GM18870 (cell line): ENCODE measurements around the gene UGGT2.
"Not testable (repeated sequence)": the region's sequence is repeated elsewhere in the genome, so short reads cannot be mapped to it uniquely, and the experiment has no call there.

Experiments
- ATAC-seq: cut with Tn5 transposase; IDR thresholded peaks from one replicate; pipeline ENCODE4 v1.9.1; 2021; ENCODE audit warnings: moderate library complexity; ENCODE audit not compliant: unreplicated experiment

The UGGT2 gene

GRCh38 chr13:95805921-95806320 is 247.3 kb downstream of the UGGT2 start:
- no peak for ATAC-seq

DNA sequence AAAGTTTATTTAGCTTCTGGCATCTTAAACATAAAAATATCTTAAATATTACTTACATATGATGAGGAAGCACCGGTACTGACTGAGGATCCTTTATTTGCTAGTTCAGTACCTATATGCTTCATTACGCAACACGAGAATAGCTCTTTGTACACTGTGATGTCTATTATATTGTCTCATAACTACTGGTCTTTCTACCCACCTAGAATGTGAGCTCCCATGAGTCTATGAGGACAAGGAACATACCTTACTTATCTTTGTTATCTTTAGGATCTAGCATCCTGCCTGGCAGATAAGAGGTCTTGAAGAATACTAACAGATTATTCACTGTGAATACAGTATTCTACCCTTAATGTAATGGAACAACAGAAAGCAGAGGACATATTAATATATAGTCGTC is 251.4 kb downstream of the UGGT2 start:
- ATAC-seq, result no peak

DNA sequence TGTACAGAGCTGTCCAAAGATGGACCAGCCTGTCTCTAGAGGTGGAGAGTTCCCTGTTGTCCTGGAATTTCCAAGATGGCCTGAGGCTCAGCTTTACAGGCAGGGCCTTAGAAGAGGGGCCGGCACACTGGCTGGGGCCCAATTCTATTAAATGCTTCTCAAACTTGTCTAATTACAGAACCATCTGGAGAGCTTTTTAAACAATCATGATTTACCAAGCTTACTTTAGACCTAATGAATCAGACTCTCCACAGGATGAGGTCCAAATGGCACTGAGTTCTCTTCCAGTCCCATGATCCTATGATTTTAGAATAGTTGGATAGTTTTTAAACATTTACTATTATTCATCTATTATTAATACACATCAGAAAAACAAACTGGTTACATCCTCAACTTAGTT is 252.8 kb downstream of the UGGT2 start:
- ATAC-seq, result no peak

GRCh38 chr13:95797016-95797415 is 256.2 kb downstream of the UGGT2 start:
- no peak for ATAC-seq

DNA sequence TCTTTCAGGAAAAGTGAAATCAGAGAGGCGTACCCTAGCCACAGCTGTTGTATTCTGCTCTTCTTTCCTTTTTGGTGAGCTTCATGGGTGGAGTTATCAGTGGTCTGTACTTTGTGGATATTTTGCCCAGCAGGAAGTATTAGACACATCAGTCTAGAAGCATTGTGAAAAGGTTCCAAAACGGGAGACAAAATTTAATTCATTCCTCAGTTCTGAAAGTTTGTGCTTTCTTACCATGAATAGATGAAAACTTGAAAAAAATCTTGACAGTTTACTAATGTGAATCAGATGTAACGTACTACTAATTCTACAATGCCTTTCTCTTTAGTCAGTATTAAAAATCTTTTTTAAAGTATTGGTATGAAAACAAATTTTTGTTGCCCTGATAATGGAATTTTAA is 259.4 kb downstream of the UGGT2 start:
- ATAC-seq, result no peak

- ATAC-seq, result no peak
These were observed 260.1 kb downstream of the UGGT2 start for GRCh38 chr13:95793018-95793555.

DNA sequence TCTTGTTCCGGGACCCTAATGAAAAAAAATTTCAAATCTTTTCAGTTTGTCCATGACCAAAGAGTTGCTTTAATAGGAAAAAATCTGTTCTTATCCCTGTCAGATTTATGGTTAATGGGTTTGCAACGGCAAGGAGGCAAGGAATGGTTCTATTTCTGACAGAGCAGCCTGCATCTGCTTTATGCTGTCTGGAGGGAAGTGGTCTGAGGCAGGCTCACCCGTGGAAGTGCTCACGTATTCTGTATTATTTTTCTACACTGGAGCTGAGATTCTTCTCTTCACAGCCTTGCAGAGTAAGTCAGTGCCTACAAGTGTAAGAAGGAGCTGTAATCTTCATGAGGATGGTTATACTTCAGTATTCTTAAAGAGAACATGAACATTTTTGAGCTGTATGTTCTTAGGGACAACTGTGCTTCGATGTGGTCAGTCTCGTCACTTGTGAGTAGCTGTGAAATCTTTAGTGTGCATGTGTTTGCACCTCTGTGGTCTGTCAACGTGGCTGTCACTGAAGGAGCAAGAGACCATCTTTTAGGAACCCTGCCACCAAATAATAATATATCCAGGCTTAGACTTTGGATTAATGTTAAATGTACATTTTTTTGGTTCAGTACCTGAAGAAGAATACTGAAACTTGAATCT is 262.0 kb downstream of the UGGT2 start:
- no peak for ATAC-seq

- ATAC-seq, result not testable (repeated sequence)
These were observed 263.9 kb downstream of the UGGT2 start for GRCh38 chr13:95789315-95789714.

- no peak for ATAC-seq
These were observed 265.1 kb downstream of the UGGT2 start for GRCh38 chr13:95788100-95788463.

GRCh38 chr13:95787356-95788099 is 265.7 kb downstream of the UGGT2 start:
- no peak for ATAC-seq

GRCh38 chr13:95784900-95785290 is 268.3 kb downstream of the UGGT2 start:
- ATAC-seq, result no peak

GRCh38 chr13:95784161-95784899 is 268.9 kb downstream of the UGGT2 start:
- ATAC-seq, result no peak

- ATAC-seq, result no peak
These were observed 269.5 kb downstream of the UGGT2 start for GRCh38 chr13:95783747-95784146.

- not testable (repeated sequence) for ATAC-seq
These were observed 271.3 kb downstream of the UGGT2 start for GRCh38 chr13:95781940-95782339.

GRCh38 chr13:95781016-95781415 is 272.2 kb downstream of the UGGT2 start:
- ATAC-seq, result no peak

DNA sequence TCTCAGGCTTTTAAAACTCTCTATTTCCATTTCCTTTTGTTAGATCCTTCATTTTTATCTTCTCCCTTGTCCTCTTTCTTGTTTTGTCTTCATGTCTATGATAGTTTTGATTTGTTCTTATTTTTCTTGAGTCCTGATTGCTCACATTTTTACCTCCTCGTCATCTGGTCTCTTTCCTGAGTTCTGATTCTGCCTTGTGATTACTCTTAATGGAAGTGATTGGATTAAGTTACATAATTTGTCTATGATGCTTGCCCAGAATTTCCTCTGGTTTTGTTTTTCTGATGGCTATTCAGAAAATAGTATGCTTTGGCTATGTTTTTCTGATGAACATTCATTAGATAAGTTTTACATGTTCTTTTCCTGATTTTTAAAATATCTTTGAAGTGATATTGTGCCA is 273.7 kb downstream of the UGGT2 start:
- ATAC-seq, result no peak

GRCh38 chr13:95771905-95772304 is 281.3 kb downstream of the UGGT2 start:
- ATAC-seq, result no peak

GRCh38 chr13:95763601-95764000 is 289.6 kb downstream of the UGGT2 start:
- no peak for ATAC-seq

GRCh38 chr13:95762626-95763025 is 290.6 kb downstream of the UGGT2 start:
- not testable (repeated sequence) for ATAC-seq

- ATAC-seq, result no peak
These were observed 297.1 kb downstream of the UGGT2 start for GRCh38 chr13:95756072-95756471.

DNA sequence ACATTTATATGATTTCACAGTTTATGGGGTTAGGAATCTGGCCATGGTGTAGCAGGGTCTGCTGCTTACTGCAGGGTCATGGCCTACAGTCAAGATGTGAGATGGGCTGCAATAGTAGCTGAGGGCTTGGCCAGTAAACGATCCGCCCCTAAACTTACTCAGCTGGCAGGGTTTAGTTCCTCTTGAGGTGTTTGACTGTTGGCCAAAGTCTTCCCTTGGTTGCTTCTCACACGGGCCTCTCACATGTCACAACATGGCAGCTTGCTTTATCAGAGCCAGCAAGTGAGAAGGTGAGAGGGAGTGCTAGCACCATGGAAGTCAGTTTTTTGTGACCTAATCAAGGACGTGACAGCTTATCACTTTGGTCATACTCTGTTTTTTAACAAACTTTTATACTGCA is 299.1 kb downstream of the UGGT2 start:
- ATAC-seq, result no peak

- no peak for ATAC-seq
These were observed 300.5 kb downstream of the UGGT2 start for GRCh38 chr13:95752677-95753076.
